Measurements from ENCODE around the gene GPC3. TPM values are rescaled to one million over a fixed set of nuclear protein-coding genes. Genes with fewer than 3 reads are reported as not detected.

Gene GPC3
- polyA plus RNA-seq, 1 of the 3 experiments (the other 2 are of a cell fraction) = 1.4 TPM

GRCh38 chrX:133980406-133980805, 5.0 kb downstream of the GPC3 start:
- H2AFZ ChIP-seq (ENCODE audit: low read depth) = no peak overlapping the region
- H3K27ac ChIP-seq (ENCODE audit: low read depth in 2 of 2, low read length in 1 of 2) = no peak overlapping the region
- POLR2A ChIA-PET = no interaction called here
- no peaks in the 10 kb centered on the region for H4K20me1 ChIP-seq (ENCODE audit: insufficient read depth)
- no peaks in the 10 kb centered on the region for H3K9me2 ChIP-seq
- no peaks in the 10 kb centered on the region for H3K36me3 ChIP-seq (replicated peaks in 1 of 2; ENCODE audit: control insufficient read depth in 1 of 2, insufficient read depth in 2 of 2, low read length in 1 of 2)
- no peak for DNase-seq
- peaks cover 24% of the 10 kb centered on the region for H3K27me3 ChIP-seq (ENCODE audit: insufficient read depth)
- H3K9me3 ChIP-seq = no peaks in the 10 kb centered on the region
- H3K4me3 ChIP-seq (ENCODE audit: low read depth in 2 of 2, low read length in 1 of 2) = no peak overlapping the region
- no peak for TF ChIP-seq TEAD4 (IDR thresholded peaks at IDR 0.05; ENCODE audit: borderline replicate concordance, insufficient read depth)
- TF ChIP-seq NFIC (IDR thresholded peaks at IDR 0.05; ENCODE audit: borderline replicate concordance) = no peak
- no peak for TF ChIP-seq CTCF (IDR thresholded peaks at IDR 0.05)
- no peaks in the 10 kb centered on the region for H3K79me2 ChIP-seq (ENCODE audit: insufficient read depth)
- H3K4me1 ChIP-seq (ENCODE audit: control insufficient read depth in 1 of 2, insufficient read depth in 2 of 2, low read depth in 1 of 2, low read length in 1 of 2) = no peaks in the 10 kb centered on the region; a peak in 1 of 4 replicates
- no peak overlapping the region for H3K9ac ChIP-seq
- WGBS (ENCODE audit: low lambda C conversion rate) = 24% methylated on average over 2 of the region's 2 CpGs
- H3K4me2 ChIP-seq = no peak overlapping the region
- H3F3A ChIP-seq (replicated peaks; ENCODE audit: insufficient read depth) = no peaks in the 10 kb centered on the region
- CTCF ChIA-PET = no interaction called here

- no peaks in the 10 kb centered on the region for H3K9me3 ChIP-seq
- H4K20me1 ChIP-seq (ENCODE audit: insufficient read depth) = no peaks in the 10 kb centered on the region
- TF ChIP-seq NRF1 (IDR thresholded peaks at IDR 0.05; ENCODE audit: low read depth, low read length) = no peak
- TF ChIP-seq PBX3 (IDR thresholded peaks at IDR 0.05) = no peak
- no peak for TF ChIP-seq NFIC (IDR thresholded peaks at IDR 0.05; ENCODE audit: borderline replicate concordance)
- TF ChIP-seq, protein P1, sequence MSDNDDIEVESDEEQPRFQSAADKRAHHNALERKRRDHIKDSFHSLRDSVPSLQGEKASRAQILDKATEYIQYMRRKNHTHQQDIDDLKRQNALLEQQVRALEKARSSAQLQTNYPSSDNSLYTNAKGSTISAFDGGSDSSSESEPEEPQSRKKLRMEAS (IDR thresholded peaks at IDR 0.05; ENCODE audit: low read depth) = no peak
- no peak for TF ChIP-seq RAD21 (IDR thresholded peaks at IDR 0.05; ENCODE audit: low read length)
- TF ChIP-seq EP300 (IDR thresholded peaks at IDR 0.05; ENCODE audit: borderline replicate concordance in 1 of 2, low read depth in 1 of 2, low read length in 1 of 2) = no peak
- TF ChIP-seq POLR2AphosphoS5 (IDR thresholded peaks at IDR 0.05; ENCODE audit: low read depth, low read length) = no peak
- TF ChIP-seq MXI1 (IDR thresholded peaks at IDR 0.05; ENCODE audit: low read depth, low read length) = no peak
- no peak for TF ChIP-seq MEF2A (IDR thresholded peaks at IDR 0.05; ENCODE audit: borderline replicate concordance, low read depth)
- TF ChIP-seq, protein P2, sequence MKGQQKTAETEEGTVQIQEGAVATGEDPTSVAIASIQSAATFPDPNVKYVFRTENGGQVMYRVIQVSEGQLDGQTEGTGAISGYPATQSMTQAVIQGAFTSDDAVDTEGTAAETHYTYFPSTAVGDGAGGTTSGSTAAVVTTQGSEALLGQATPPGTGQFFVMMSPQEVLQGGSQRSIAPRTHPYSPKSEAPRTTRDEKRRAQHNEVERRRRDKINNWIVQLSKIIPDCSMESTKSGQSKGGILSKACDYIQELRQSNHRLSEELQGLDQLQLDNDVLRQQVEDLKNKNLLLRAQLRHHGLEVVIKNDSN (IDR thresholded peaks at IDR 0.05; ENCODE audit: borderline replicate concordance, low read depth) = no peak
- TF ChIP-seq YY1 (IDR thresholded peaks at IDR 0.05; ENCODE audit: low read depth) = no peak
- no peak for TF ChIP-seq RFX5 (IDR thresholded peaks at IDR 0.05; ENCODE audit: low read length)
- TF ChIP-seq JUND (IDR thresholded peaks at IDR 0.05) = no peak
- no peak for TF ChIP-seq CTCF (IDR thresholded peaks at IDR 0.05)
- TF ChIP-seq, protein P3, sequence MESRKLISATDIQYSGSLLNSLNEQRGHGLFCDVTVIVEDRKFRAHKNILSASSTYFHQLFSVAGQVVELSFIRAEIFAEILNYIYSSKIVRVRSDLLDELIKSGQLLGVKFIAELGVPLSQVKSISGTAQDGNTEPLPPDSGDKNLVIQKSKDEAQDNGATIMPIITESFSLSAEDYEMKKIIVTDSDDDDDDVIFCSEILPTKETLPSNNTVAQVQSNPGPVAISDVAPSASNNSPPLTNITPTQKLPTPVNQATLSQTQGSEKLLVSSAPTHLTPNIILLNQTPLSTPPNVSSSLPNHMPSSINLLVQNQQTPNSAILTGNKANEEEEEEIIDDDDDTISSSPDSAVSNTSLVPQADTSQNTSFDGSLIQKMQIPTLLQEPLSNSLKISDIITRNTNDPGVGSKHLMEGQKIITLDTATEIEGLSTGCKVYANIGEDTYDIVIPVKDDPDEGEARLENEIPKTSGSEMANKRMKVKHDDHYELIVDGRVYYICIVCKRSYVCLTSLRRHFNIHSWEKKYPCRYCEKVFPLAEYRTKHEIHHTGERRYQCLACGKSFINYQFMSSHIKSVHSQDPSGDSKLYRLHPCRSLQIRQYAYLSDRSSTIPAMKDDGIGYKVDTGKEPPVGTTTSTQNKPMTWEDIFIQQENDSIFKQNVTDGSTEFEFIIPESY (IDR thresholded peaks at IDR 0.05; ENCODE audit: borderline replicate concordance, low read depth) = no peak
- TF ChIP-seq GABPA (IDR thresholded peaks at IDR 0.05; ENCODE audit: low read depth) = no peak
- TF ChIP-seq SMC3 (IDR thresholded peaks at IDR 0.05; ENCODE audit: low read depth, low read length) = no peak
- H3K27me3 ChIP-seq (ENCODE audit: insufficient read depth) = peaks cover 24% of the 10 kb centered on the region
- 28% methylated on average over 3 of the region's 3 CpGs for WGBS (ENCODE audit: low lambda C conversion rate)
- ChIA-PET CTCF (no interaction called here), POLR2A (no interaction called here)
- DNase-seq = no peak
- no peaks in the 10 kb centered on the region for H3K4me1 ChIP-seq (ENCODE audit: control insufficient read depth in 1 of 2, insufficient read depth in 2 of 2, low read depth in 1 of 2, low read length in 1 of 2)
- H3K9ac ChIP-seq = no peak overlapping the region
- no peak overlapping the region for H2AFZ ChIP-seq (ENCODE audit: low read depth)
- no peak overlapping the region for H3K27ac ChIP-seq (ENCODE audit: low read depth in 2 of 2, low read length in 1 of 2)
- no peaks in the 10 kb centered on the region for H3K36me3 ChIP-seq (replicated peaks in 1 of 2; ENCODE audit: control insufficient read depth in 1 of 2, insufficient read depth in 2 of 2, low read length in 1 of 2)
- H3K79me2 ChIP-seq (ENCODE audit: insufficient read depth) = no peaks in the 10 kb centered on the region
- no peaks in the 10 kb centered on the region for H3K9me2 ChIP-seq
- no peak overlapping the region for H3K4me3 ChIP-seq (ENCODE audit: low read depth in 2 of 2, low read length in 1 of 2)
- no peaks in the 10 kb centered on the region for H3F3A ChIP-seq (replicated peaks; ENCODE audit: insufficient read depth)
- no peak overlapping the region for H3K4me2 ChIP-seq
Observed at GRCh38 chrX:133979641-133980230, 5.7 kb downstream of the GPC3 start.

Data from SK-N-SH (cell line).